ENCODE measurements around the gene EEF2.
"Not testable (repeated sequence)": the region's sequence is repeated elsewhere in the genome, so short reads cannot be mapped to it uniquely, and the experiment has no call there.

Gene EEF2

DNA sequence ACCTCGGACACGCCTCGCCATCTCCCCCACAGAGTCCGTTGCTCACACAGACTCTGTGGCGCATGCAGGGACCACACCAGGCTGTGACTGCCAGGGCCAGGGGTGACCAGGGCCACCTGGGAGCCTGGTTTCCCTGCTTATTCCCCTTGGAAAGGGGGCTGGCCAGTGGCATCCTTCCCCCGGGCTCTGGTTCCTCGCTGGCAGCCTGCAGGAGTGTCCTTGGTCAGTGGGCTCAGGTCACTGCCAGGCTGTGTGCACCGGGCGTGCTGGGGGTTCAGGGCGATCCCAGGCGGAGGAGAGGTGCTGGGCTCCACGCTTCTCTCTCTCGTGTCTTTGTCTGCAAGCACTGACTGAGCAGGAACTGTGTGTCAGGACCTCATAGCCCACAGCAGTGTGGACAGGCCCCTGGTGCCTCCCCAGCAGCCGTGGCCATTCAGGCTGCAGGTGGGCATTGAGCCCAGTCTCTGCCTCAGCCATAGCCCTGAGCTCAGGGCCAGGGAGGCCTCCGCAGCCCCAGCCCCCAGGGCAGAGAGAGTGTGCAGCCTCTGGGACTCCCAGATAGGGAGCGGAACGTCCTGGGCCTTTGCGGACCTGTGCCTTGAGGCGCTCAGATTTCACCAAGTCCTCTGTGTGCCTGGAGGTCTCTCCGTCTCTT lies 28.8 kb upstream of the EEF2 start:
- H3K4me1 ChIP-seq (ENCODE audit: insufficient read depth, low read length), result no peaks in the 10 kb centered on the region
- peaks cover 57% of the 10 kb centered on the region for H3K36me3 ChIP-seq (ENCODE audit: insufficient read depth, low read length)
- H3K9ac ChIP-seq (ENCODE audit: low read depth, low read length), result no peak overlapping the region

DNA sequence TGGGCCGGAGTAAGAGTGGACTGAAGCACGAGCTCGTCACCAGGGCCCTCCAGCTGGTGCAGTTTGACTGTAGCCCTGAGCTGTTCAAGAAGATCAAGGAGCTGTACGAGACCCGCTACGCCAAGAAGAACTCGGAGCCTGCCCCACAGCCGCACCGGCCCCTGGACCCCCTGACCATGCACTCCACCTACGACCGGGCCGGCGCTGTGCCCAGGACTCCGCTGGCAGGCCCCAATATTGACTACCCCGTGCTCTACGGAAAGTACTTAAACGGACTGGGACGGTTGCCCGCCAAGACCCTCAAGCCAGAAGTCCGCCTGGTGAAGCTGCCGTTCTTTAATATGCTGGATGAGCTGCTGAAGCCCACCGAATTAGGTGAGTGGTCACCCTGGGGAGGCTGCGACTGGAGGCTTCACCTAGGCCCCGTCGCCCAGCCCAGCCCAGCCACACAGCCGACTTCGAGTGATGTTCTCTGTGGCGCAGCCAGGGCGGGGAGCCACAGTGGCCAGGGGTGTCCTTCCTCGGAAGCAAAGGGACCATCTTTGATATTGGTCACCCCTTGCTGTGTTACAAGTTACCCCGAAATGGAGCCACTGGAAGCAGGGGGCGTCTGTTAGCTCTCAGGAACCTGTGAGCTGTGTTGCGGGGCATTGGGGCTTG lies 27.8 kb upstream of the EEF2 start:
- no peak overlapping the region for H3K9ac ChIP-seq (ENCODE audit: low read depth, low read length)
- H3K27me3 ChIP-seq (ENCODE audit: insufficient read depth, low read length), result no peaks in the 10 kb centered on the region
- 97% methylated on average over 33 of the region's 33 CpGs for WGBS
- no peak overlapping the region for H3K4me3 ChIP-seq (ENCODE audit: low read length)
- peaks cover 57% of the 10 kb centered on the region for H3K36me3 ChIP-seq (ENCODE audit: insufficient read depth, low read length)
- H3K27ac ChIP-seq (ENCODE audit: low read depth, low read length), result no peak overlapping the region
- no peaks in the 10 kb centered on the region for H3K9me3 ChIP-seq (ENCODE audit: insufficient read depth, low read depth, low read length)
- peaks cover 5% of the 10 kb centered on the region for H3K4me1 ChIP-seq (ENCODE audit: insufficient read depth, low read length)

More for the DNA sequence above, 28.8 kb upstream of the EEF2 start:
- Histone ChIP-seq H3K4me3 (ENCODE audit: low read length) (no peak overlapping the region), H3K27me3 (ENCODE audit: insufficient read depth, low read length) (no peaks in the 10 kb centered on the region), H3K9me3 (ENCODE audit: insufficient read depth, low read depth, low read length) (no peaks in the 10 kb centered on the region), H3K27ac (ENCODE audit: low read depth, low read length) (no peak overlapping the region)
- WGBS, result 93% methylated on average over 20 of the region's 20 CpGs

DNA sequence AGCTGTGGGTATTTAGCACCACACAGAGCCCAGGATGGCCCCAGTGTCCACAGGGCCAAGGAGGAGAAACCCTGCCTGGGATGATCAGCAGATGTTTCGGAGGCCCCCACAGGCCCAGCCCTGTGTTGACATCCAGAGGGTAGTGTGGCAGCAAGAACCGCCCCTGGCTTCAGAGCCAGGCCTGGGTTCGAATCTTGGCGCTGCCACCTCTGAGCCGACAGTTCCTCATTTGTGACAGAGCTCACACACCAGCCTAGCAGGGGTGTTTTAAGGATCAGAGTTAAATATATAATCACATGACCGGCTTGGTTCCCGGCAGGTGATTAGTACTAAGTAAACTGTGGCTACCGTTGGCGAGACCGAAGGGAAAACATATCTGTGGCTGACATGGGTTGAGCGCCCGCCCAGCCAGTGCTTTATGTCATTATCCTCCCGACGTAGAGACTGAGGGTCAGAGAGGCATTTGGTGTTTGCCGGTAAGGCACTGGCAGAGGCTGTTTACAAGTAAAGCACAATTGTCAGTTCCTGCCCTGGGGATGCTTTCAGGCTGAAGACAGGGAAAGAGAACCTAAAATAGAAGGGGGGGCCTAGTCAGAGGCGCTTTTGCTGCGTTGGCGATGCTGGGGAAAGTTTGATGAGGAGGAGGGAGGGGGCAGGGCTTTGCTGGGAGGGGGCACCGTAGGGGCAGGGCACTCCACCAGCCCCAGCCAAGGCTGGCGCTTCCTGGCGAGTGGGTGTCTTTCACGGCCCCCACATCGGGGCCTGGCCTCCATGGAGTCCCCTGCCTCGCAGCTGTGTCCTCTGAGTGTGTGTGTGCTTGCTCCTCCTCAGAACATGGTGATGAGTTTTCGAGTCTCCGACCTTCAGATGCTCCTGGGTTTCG lies 27.1 kb upstream of the EEF2 start:
- Histone ChIP-seq H3K36me3 (ENCODE audit: insufficient read depth, low read length) (peaks cover 51% of the 10 kb centered on the region), H3K9ac (ENCODE audit: low read depth, low read length) (no peak overlapping the region), H3K4me1 (ENCODE audit: insufficient read depth, low read length) (peaks cover 5% of the 10 kb centered on the region), H3K4me3 (ENCODE audit: low read length) (no peak overlapping the region), H3K9me3 (ENCODE audit: insufficient read depth, low read depth, low read length) (no peaks in the 10 kb centered on the region), H3K27me3 (ENCODE audit: insufficient read depth, low read length) (no peaks in the 10 kb centered on the region), H3K27ac (ENCODE audit: low read depth, low read length) (no peak overlapping the region)
- 95% methylated on average over 27 of the region's 27 CpGs for WGBS

DNA sequence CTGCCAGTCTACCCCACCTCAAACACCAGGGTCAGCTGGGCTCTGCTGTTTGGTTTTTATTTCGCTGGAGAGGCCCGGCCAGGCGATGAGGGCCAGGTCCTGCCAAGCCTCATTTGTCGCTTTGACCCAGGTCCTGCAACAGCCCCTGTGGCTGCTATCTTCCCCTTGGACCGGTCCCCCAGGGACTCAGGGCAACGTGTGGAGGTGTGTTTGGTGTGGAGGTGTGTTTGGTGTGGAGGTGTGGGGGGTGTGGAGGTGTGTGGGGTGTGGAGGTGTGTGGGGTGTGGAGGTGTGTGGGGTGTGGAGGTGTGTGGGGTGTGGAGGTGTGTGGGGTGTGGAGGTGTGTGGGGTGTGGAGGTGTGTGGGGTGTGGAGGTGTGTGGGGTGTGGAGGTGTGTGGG lies 26.2 kb upstream of the EEF2 start:
- H3K9me3 ChIP-seq (ENCODE audit: insufficient read depth, low read depth, low read length); H3K27ac ChIP-seq (ENCODE audit: low read depth, low read length); H3K27me3 ChIP-seq (ENCODE audit: insufficient read depth, low read length); H3K4me3 ChIP-seq (ENCODE audit: low read length); H3K4me1 ChIP-seq (ENCODE audit: insufficient read depth, low read length); H3K9ac ChIP-seq (ENCODE audit: low read depth, low read length): not testable (repeated sequence)
- peaks cover 46% of the 10 kb centered on the region for H3K36me3 ChIP-seq (ENCODE audit: insufficient read depth, low read length)
- 93% methylated on average over 6 of the region's 6 CpGs for WGBS

DNA sequence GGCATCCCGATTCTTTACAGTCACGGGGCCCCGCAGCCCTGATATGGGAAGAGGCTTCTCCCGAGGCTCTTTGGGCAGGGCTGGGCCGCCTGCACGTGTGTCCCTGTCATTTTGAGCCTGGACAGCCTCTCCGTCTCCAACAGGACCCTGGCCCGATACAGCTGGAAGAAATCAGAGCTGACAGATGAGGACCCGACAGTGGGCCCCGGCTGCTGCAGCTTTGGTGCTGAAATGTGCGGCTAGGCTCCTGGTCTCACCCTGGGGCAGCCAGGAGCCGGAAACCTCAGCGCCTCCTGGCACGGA lies 25.5 kb upstream of the EEF2 start:
- Histone ChIP-seq H3K4me1 (ENCODE audit: insufficient read depth, low read length) (peaks cover 5% of the 10 kb centered on the region), H3K9me3 (ENCODE audit: insufficient read depth, low read depth, low read length) (no peaks in the 10 kb centered on the region), H3K27me3 (ENCODE audit: insufficient read depth, low read length) (no peaks in the 10 kb centered on the region), H3K4me3 (ENCODE audit: low read length) (no peak overlapping the region), H3K27ac (ENCODE audit: low read depth, low read length) (no peak overlapping the region), H3K36me3 (ENCODE audit: insufficient read depth, low read length) (peaks cover 41% of the 10 kb centered on the region), H3K9ac (ENCODE audit: low read depth, low read length) (no peak overlapping the region)
- WGBS, result 94% methylated on average over 14 of the region's 14 CpGs

DNA sequence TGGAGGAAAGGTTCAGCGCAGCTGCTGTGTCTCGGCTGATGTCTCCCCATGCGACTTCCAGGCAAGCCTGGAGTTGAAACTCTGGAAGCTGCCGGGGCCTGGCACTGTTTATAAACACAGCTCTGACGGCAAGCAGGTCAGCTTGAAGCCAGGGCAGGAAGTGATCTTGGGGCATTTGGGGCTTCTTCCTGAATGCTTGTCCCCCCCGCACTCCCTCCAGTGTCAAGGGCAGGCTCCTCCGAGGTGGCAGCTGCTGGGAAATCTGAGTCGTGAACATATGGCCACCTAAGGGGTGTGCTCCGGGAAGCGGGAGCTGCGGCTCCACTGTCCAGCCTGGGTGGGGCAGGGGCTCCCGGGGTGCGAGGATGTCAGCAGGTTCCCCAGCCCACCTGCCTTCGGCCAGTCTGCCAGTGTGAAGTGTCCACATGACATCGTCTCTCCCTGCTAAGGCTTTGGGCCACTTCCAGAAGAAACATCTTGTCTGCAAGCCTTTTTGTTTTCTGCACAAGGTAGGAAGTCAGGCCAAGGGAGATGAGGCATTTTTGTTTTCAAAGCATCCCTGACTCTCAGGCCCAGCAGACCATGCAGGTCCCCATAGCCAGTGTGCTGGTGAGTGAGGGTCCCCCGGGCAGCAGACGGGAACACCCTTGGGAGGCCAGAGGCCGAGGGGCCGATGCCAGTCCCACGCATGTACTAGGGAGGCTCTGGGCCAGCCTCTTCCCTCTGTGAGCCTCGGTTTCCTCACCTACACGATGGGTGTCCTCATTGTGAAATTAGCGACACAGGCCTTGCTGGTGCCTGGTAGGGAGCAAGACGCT lies 24.9 kb upstream of the EEF2 start:
- Histone ChIP-seq H3K4me3 (ENCODE audit: low read length) (no peak overlapping the region), H3K36me3 (ENCODE audit: insufficient read depth, low read length) (peaks cover 35% of the 10 kb centered on the region), H3K9ac (ENCODE audit: low read depth, low read length) (0 out of 2 replicates have a peak overlapping the region, but pooled peaks have one; percentile 14)

DNA sequence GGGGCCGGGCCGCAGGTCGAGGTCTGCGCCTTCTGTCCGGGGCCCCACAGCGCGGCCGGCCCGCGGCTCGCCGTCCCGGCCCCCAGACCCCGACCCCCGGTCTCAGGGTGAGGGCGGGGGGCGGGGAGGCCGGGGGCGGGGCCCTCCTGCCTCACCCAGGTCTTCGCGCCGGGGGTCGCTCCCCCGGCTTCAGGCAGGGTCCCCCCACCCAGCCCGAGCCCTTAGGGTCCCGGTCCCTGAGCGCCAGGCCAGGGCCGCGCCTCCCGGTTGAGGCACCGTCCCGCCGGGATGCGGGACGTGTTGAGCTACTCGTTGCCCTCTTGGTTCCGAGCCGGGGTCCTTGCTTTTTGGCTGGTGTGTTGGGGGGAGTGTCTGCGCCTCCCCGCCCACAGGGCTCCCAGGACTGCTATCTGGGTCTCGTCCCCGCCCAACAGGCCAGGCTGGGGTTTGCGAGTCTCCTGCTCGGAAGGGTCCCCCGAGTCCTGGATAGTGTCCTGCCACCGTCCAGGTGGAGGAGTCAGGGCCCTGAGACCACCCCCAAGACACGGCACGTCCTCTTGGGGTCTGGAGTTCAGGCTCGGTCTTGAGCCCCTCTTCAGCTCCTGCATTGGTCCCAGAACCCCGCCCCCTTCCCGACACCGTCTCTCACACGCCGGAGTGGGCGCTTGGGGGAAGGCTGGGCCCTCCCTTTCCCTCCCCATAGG lies 22.7 kb upstream of the EEF2 start:
- peak overlapping the region; percentile 80 for H3K4me3 ChIP-seq (ENCODE audit: low read length)
- peaks cover 17% of the 10 kb centered on the region for H3K36me3 ChIP-seq (ENCODE audit: insufficient read depth, low read length)
- H3K9me3 ChIP-seq (ENCODE audit: insufficient read depth, low read depth, low read length), result no peaks in the 10 kb centered on the region
- peak overlapping the region; percentile 78 for H3K9ac ChIP-seq (ENCODE audit: low read depth, low read length)
- no peaks in the 10 kb centered on the region for H3K27me3 ChIP-seq (ENCODE audit: insufficient read depth, low read length)
- peaks cover 5% of the 10 kb centered on the region for H3K4me1 ChIP-seq (ENCODE audit: insufficient read depth, low read length)
- WGBS, result under 1% methylated on average over 52 of the region's 55 CpGs
- H3K27ac ChIP-seq (ENCODE audit: low read depth, low read length), result peak overlapping the region; percentile 49

More for the DNA sequence above, 24.9 kb upstream of the EEF2 start:
- Histone ChIP-seq H3K27me3 (ENCODE audit: insufficient read depth, low read length) (no peaks in the 10 kb centered on the region), H3K27ac (ENCODE audit: low read depth, low read length) (no peak overlapping the region), H3K4me1 (ENCODE audit: insufficient read depth, low read length) (peaks cover 5% of the 10 kb centered on the region), H3K9me3 (ENCODE audit: insufficient read depth, low read depth, low read length) (no peaks in the 10 kb centered on the region)
- WGBS, result 95% methylated on average over 24 of the region's 24 CpGs

DNA sequence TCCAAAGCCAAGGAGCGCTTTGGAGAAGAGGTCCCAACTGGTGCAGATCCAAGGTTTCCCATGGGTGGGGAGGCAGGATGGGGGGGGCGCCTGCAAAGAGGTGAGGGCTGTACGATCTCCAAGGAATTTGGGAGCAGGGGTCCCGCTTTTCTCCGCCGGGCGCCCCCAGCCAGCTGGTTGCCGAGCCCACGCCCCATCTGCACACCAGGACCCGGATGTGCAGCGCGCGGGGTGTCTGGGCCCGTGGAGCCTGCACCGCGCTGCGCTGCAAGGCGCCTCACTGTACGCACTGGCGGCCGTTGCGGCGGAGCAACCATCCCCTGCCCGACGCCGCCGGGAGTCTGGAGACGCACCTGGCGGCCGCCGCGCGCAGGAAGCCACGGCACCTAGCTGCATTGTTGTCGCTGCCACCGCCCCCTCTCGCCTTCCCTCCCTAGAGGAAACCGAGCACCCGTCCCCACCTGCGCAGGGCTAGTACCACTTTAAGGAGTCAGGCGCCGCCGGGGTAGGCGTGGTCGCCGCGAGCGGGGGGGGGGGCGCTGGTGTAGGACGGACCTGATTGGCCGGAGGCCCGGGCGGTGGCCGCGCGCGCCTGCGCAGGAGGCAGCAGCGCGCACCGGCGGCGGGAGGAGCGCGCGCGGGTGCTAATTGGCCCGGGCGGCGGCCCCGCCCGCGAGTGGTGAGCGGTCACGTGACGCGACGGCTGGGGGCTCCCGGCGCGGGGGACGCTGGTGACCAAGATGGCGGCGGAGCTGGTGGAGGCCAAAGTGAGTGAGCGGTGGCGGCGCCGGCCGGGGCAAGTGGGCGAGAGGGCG lies 22.0 kb upstream of the EEF2 start, which contains the start of gene PIAS4:
Gene PIAS4, plus strand, starts transcription at position 716 of the 815 bp plus-strand sequence. Its CDS starts 25 bp downstream, at position 741.
- Histone ChIP-seq H3K27me3 (ENCODE audit: insufficient read depth, low read length) (no peaks in the 10 kb centered on the region), H3K9me3 (ENCODE audit: insufficient read depth, low read depth, low read length) (no peaks in the 10 kb centered on the region), H3K9ac (ENCODE audit: low read depth, low read length) (peak within 1 kb of the TSS; percentile 82), H3K4me3 (ENCODE audit: low read length) (peak within 1 kb of the TSS; percentile 80), H3K27ac (ENCODE audit: low read depth, low read length) (peak within 1 kb of the TSS; percentile 90), H3K36me3 (ENCODE audit: insufficient read depth, low read length) (0 out of 2 replicates have a peak, but pooled peaks cover 11% of the 10 kb centered on the region), H3K4me1 (ENCODE audit: insufficient read depth, low read length) (peaks cover 5% of the 10 kb centered on the region)
- under 1% methylated on average over 90 of the region's 91 CpGs for WGBS

DNA sequence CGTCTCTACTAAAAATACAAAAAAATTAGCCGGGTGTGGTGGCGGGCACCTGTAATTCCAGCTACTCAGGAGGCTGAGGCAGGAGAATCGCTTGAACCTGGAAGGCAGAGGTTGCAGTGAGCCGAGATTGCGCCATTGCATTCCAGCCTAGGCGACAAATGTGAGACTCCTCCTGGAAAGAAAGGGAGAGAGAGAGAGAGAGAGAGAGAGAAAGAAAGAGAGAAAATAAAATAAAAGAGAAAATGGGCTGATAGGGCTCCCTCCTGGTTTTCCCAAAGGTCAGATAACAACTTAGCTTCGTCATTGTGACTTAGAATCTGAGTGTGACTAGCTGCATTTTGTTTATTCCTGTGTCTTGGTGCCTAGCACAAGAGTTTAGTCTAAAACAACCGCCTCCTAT lies 20.2 kb upstream of the EEF2 start:
- H3K27ac ChIP-seq (ENCODE audit: low read depth, low read length); H3K27me3 ChIP-seq (ENCODE audit: insufficient read depth, low read length); H3K4me3 ChIP-seq (ENCODE audit: low read length); H3K4me1 ChIP-seq (ENCODE audit: insufficient read depth, low read length); H3K36me3 ChIP-seq (ENCODE audit: insufficient read depth, low read length); H3K9me3 ChIP-seq (ENCODE audit: insufficient read depth, low read depth, low read length); H3K9ac ChIP-seq (ENCODE audit: low read depth, low read length): not testable (repeated sequence)
- 93% methylated on average over 9 of the region's 9 CpGs for WGBS

DNA sequence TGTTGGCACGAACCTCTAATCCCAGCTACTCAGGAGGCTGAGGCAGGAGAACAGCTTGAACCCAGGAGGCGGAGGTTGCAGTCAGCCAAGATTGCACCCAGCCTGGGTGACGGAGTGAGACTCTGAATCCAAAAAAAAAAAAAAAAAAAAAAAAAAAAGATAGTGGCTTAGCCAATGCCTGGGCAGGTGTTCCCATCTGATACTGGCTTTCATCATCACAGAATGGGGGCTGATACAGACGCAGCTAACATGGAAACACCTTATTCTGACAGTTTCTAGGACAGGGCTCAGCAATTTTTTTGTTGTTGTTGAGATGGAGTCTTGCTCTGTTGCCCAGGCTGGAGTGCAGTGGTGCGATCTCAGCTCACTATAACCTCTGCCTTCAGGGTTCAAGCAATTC lies 15.5 kb upstream of the EEF2 start:
- H3K9me3 ChIP-seq (ENCODE audit: insufficient read depth, low read depth, low read length); H3K4me3 ChIP-seq (ENCODE audit: low read length); H3K36me3 ChIP-seq (ENCODE audit: insufficient read depth, low read length); H3K9ac ChIP-seq (ENCODE audit: low read depth, low read length); H3K4me1 ChIP-seq (ENCODE audit: insufficient read depth, low read length); H3K27me3 ChIP-seq (ENCODE audit: insufficient read depth, low read length); H3K27ac ChIP-seq (ENCODE audit: low read depth, low read length): not testable (repeated sequence)
- WGBS, result 93% methylated on average over 5 of the region's 5 CpGs
